Liver (tissue), 9 donors: Measurements from ENCODE around the gene SPATA13. TPM values are rescaled to one million over a fixed set of nuclear protein-coding genes. Genes with fewer than 3 reads are reported as not detected.
"Not testable (repeated sequence)": the region's sequence is repeated elsewhere in the genome, so short reads cannot be mapped to it uniquely, and the experiment has no call there.

ENCODE experiments used
- DNase-seq: peaks from one replicate; pipeline ENCODE4 v3.0.0-alpha.2; 2017; ENCODE audit warnings: low spot score
- H3K27ac ChIP-seq, 2 donors: one replicate each; pipeline ENCODE4 v1.7.0; 2013; ENCODE audit warnings: inconsistent platforms in 2 of 2, low read length in 2 of 2, control low read depth in 1 of 2, low read depth in 1 of 2, mild to moderate bottlenecking in 1 of 2
- H3K27me3 ChIP-seq, 4 donors: one replicate each; pipeline versions ENCODE4 v1.6.1 to v1.7.0; 2013; ENCODE audit warnings: low read length in 3 of 4, inconsistent platforms in 1 of 4, mild to moderate bottlenecking in 1 of 4, moderate library complexity in 1 of 4; ENCODE audit not compliant: control insufficient read depth in 4 of 4, insufficient read depth in 4 of 4
- H3K36me3 ChIP-seq, 4 donors: one replicate each; pipeline versions ENCODE4 v1.6.1 to v1.7.0; 2013; ENCODE audit warnings: low read length in 3 of 4, mild to moderate bottlenecking in 3 of 4, low read depth in 1 of 4, moderate library complexity in 1 of 4; ENCODE audit not compliant: control insufficient read depth in 4 of 4, insufficient read depth in 3 of 4
- H3K4me1 ChIP-seq, 4 donors: one replicate each; pipeline versions ENCODE4 v1.6.1 to v1.7.0; 2013; ENCODE audit warnings: low read length in 3 of 4, mild to moderate bottlenecking in 3 of 4, moderate library complexity in 1 of 4; ENCODE audit not compliant: control insufficient read depth in 4 of 4, insufficient read depth in 4 of 4
- H3K4me3 ChIP-seq, 3 donors: one replicate each; pipeline versions ENCODE4 v1.6.1 to v1.7.0; 2013; ENCODE audit warnings: low read length in 3 of 3, control low read depth in 1 of 3, low read depth in 1 of 3, mild to moderate bottlenecking in 1 of 3
- H3K9ac ChIP-seq, 2 donors: one replicate each; pipeline ENCODE4 v1.7.0; 2013; ENCODE audit warnings: low read length in 2 of 2, mild to moderate bottlenecking in 2 of 2, moderate library complexity in 2 of 2, control low read depth in 1 of 2, low read depth in 1 of 2
- H3K9me3 ChIP-seq, 4 donors: one replicate each; pipeline versions ENCODE4 v1.6.1 to v1.7.0; 2013; ENCODE audit warnings: low read length in 3 of 4; ENCODE audit not compliant: control insufficient read depth in 4 of 4
- FOXA2 ChIP-seq: IDR thresholded peaks from 2 replicates; pipeline ENCODE4 v1.6.1; 2016; ENCODE audit warnings: antibody characterized with exemption
- GABPA ChIP-seq, 2 donors: IDR thresholded peaks in 1 of 2; conservative IDR thresholded peaks in 1 of 2; 2 replicates each; pipeline ENCODE4 v1.6.1; 2016; ENCODE audit warnings: antibody characterized with exemption in 2 of 2, mild to moderate bottlenecking in 1 of 2, moderate library complexity in 1 of 2
- HNF4A ChIP-seq, 2 donors: conservative IDR thresholded peaks; 2 replicates each; pipeline ENCODE4 v1.6.1; 2016; ENCODE audit warnings: antibody characterized with exemption in 2 of 2, mild to moderate bottlenecking in 2 of 2
- HNF4G ChIP-seq: IDR thresholded peaks from 2 replicates; pipeline ENCODE4 v1.6.1; 2016; ENCODE audit warnings: antibody characterized with exemption
- JUND ChIP-seq, 2 donors: IDR thresholded peaks; 2 replicates each; pipeline ENCODE4 v1.6.1; 2016; ENCODE audit warnings: antibody characterized with exemption in 2 of 2
- NR2F2 ChIP-seq: IDR thresholded peaks from 2 replicates; pipeline ENCODE4 v1.6.1; 2016; ENCODE audit warnings: antibody characterized with exemption
- RAD21 ChIP-seq, 2 donors: IDR thresholded peaks; 2 replicates each; pipeline ENCODE4 v1.6.1; 2016; ENCODE audit warnings: antibody characterized with exemption in 2 of 2, mild to moderate bottlenecking in 2 of 2
- RXRA ChIP-seq, 2 donors: IDR thresholded peaks; 2 replicates each; pipeline ENCODE4 v1.6.1; 2017 to 2018; ENCODE audit warnings: antibody characterized with exemption in 2 of 2, mild to moderate bottlenecking in 1 of 2
- SP1 ChIP-seq: IDR thresholded peaks from 2 replicates; pipeline ENCODE4 v1.6.1; 2018; ENCODE audit warnings: antibody characterized with exemption, mild to moderate bottlenecking
- TAF1 ChIP-seq: conservative IDR thresholded peaks from 2 replicates; pipeline ENCODE4 v1.6.1; 2016; ENCODE audit warnings: antibody characterized with exemption, mild to moderate bottlenecking
- YY1 ChIP-seq: IDR thresholded peaks from 2 replicates; pipeline ENCODE4 v1.6.1; 2016; ENCODE audit warnings: antibody characterized with exemption, mild to moderate bottlenecking
- WGBS: extraction: QIAGEN DNeasy Blood & Tissue Kit; methylation state at CpG from one replicate; pipeline ENCODE4 v1.1.7; 2013; 5-methylcytosine and 5-hydroxymethylcytosine counted together
- polyA plus RNA-seq, 2 donors: library from polyadenylated mRNA; stranded (reverse) in 1 of 2; unstranded in 1 of 2; fragments of 200-250 nt in 1 of 2; fragments of >200 nt in 1 of 2; fragmentation: Nextera tagmentation in 1 of 2; extraction: Ambion mirVana in 1 of 2; gene quantifications; one replicate each; pipeline versions ENCODE4 v1.2.1 to v1.2.3, GENCODE V29; 2013 to 2015
- total RNA-seq, 2 donors: library from RNA; depleted of rRNA; stranded (reverse); fragments of >200 nt; gene quantifications; one replicate each; pipeline ENCODE4 v1.2.3, GENCODE V29; 2014
- TF ChIP-seq, protein P1 (sequence below): IDR thresholded peaks from 2 replicates; pipeline ENCODE4 v1.6.1; 2016; ENCODE audit warnings: antibody characterized with exemption
- TF ChIP-seq, protein P2 (sequence below): IDR thresholded peaks from 2 replicates; pipeline ENCODE4 v1.6.1; 2016; ENCODE audit warnings: antibody characterized with exemption
- TF ChIP-seq, protein P3 (sequence below): IDR thresholded peaks from 2 replicates; pipeline ENCODE4 v1.6.1; 2016; ENCODE audit warnings: antibody characterized with exemption
- TF ChIP-seq, protein P4 (sequence below): fragments of 150-350 bp; IDR thresholded peaks from 2 replicates; pipeline ENCODE4 v1.5.1; 2017; ENCODE audit warnings: improper control_type of control experiment, low read depth, low read length; ENCODE audit not compliant: missing input control
- TF ChIP-seq, protein P5 (sequence below): IDR thresholded peaks from 2 replicates; pipeline ENCODE4 v1.6.1; 2016; ENCODE audit warnings: antibody characterized with exemption, mild to moderate bottlenecking
- donor health status: healthy.
- donor health status: healthy.
- donor health status: healthy.
- donor health status: healthy.
- donor health status: healthy.

The SPATA13 gene
- total and polyA plus RNA-seq, 4 donors = 10.0 to 57.6 (median 20.4) TPM

DNA sequence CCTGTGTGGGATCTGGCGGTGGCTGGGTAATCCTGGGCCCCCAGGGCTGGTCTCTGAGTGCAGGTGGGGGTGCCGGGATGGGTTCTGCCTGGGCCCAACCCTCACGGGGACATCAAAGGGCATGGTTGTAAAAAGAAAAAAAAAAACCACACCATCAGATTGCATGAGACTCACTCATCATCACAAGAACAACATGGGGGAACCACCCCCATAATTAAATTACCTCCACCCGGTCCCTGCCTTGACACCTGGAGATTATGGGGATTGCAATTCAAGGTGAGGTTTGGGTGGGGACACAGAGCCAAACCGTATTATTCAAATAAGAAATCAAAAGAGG, 163.2 kb downstream of the SPATA13 start:
- 71% methylated on average over 5 of the region's 5 CpGs for WGBS
- no peaks in the 10 kb centered on the region for H3K36me3 ChIP-seq
- H3K9ac ChIP-seq = no peak overlapping the region
- H3K27ac ChIP-seq = no peak overlapping the region
- H3K27me3 ChIP-seq = no peaks in the 10 kb centered on the region
- TF ChIP-seq, protein P1, sequence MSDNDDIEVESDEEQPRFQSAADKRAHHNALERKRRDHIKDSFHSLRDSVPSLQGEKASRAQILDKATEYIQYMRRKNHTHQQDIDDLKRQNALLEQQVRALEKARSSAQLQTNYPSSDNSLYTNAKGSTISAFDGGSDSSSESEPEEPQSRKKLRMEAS = no peak
- TF ChIP-seq, protein P2, sequence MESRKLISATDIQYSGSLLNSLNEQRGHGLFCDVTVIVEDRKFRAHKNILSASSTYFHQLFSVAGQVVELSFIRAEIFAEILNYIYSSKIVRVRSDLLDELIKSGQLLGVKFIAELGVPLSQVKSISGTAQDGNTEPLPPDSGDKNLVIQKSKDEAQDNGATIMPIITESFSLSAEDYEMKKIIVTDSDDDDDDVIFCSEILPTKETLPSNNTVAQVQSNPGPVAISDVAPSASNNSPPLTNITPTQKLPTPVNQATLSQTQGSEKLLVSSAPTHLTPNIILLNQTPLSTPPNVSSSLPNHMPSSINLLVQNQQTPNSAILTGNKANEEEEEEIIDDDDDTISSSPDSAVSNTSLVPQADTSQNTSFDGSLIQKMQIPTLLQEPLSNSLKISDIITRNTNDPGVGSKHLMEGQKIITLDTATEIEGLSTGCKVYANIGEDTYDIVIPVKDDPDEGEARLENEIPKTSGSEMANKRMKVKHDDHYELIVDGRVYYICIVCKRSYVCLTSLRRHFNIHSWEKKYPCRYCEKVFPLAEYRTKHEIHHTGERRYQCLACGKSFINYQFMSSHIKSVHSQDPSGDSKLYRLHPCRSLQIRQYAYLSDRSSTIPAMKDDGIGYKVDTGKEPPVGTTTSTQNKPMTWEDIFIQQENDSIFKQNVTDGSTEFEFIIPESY = no peak
- TF ChIP-seq, protein P3, sequence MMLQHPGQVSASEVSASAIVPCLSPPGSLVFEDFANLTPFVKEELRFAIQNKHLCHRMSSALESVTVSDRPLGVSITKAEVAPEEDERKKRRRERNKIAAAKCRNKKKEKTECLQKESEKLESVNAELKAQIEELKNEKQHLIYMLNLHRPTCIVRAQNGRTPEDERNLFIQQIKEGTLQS = no peak
- TF ChIP-seq YY1 (no peak), HNF4G (no peak), GABPA (IDR thresholded peaks at IDR 0.05 in 1 of 2, conservative IDR thresholded peaks at IDR 0.05 in 1 of 2) (no peak), TAF1 (no peak), HNF4A (conservative IDR thresholded peaks at IDR 0.05) (no peak), SP1 (no peak)
- TF ChIP-seq, protein P4, sequence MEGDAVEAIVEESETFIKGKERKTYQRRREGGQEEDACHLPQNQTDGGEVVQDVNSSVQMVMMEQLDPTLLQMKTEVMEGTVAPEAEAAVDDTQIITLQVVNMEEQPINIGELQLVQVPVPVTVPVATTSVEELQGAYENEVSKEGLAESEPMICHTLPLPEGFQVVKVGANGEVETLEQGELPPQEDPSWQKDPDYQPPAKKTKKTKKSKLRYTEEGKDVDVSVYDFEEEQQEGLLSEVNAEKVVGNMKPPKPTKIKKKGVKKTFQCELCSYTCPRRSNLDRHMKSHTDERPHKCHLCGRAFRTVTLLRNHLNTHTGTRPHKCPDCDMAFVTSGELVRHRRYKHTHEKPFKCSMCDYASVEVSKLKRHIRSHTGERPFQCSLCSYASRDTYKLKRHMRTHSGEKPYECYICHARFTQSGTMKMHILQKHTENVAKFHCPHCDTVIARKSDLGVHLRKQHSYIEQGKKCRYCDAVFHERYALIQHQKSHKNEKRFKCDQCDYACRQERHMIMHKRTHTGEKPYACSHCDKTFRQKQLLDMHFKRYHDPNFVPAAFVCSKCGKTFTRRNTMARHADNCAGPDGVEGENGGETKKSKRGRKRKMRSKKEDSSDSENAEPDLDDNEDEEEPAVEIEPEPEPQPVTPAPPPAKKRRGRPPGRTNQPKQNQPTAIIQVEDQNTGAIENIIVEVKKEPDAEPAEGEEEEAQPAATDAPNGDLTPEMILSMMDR = no peak
- DNase-seq = no peak
- no peaks in the 10 kb centered on the region for H3K4me1 ChIP-seq
- no peak overlapping the region for H3K4me3 ChIP-seq
- H3K9me3 ChIP-seq = no peaks in the 10 kb centered on the region

DNA sequence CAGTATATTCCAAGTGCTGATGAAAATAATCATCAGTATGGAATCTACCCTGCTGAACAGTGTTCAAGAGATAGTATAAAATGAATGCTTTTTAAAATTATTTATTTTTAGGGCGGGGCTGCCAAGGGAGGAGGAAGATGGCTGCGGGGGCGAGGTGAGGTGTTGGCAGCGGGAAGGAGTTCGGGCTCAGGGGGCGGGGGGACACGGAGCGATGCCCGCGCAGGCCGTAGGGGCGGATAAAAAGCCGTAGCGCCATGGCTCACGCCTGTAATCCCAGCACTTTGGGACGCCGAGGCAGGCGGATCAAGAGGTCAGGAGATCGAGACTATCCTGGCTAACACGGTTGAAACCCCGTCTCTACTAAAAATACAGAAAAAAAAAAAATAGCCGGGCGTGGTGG, 167.1 kb downstream of the SPATA13 start:
- H3K27ac ChIP-seq = not testable (repeated sequence)
- WGBS = 66% methylated on average over 23 of the region's 23 CpGs

DNA sequence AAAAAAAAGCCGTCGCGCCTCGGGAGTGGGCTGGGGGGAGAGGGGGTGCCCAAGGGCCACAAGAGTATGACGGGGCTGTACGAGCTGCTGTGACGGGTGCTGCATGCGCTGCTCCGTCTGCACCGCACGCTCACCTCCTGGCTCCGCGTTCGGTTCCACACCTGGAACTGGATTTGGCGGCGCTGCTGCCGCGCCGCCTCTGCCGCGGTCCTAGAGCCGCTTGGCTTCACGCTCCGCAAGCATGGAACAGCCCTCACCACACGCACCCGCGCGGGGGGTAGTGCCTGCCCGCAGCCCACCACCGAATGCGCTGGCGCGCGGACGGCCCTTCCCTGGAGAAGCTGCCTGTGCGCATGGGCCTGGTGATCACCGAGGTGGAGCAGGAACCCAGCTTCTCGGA, 167.6 kb downstream of the SPATA13 start:
- no peak overlapping the region for H3K4me3 ChIP-seq
- TF ChIP-seq, protein P5, sequence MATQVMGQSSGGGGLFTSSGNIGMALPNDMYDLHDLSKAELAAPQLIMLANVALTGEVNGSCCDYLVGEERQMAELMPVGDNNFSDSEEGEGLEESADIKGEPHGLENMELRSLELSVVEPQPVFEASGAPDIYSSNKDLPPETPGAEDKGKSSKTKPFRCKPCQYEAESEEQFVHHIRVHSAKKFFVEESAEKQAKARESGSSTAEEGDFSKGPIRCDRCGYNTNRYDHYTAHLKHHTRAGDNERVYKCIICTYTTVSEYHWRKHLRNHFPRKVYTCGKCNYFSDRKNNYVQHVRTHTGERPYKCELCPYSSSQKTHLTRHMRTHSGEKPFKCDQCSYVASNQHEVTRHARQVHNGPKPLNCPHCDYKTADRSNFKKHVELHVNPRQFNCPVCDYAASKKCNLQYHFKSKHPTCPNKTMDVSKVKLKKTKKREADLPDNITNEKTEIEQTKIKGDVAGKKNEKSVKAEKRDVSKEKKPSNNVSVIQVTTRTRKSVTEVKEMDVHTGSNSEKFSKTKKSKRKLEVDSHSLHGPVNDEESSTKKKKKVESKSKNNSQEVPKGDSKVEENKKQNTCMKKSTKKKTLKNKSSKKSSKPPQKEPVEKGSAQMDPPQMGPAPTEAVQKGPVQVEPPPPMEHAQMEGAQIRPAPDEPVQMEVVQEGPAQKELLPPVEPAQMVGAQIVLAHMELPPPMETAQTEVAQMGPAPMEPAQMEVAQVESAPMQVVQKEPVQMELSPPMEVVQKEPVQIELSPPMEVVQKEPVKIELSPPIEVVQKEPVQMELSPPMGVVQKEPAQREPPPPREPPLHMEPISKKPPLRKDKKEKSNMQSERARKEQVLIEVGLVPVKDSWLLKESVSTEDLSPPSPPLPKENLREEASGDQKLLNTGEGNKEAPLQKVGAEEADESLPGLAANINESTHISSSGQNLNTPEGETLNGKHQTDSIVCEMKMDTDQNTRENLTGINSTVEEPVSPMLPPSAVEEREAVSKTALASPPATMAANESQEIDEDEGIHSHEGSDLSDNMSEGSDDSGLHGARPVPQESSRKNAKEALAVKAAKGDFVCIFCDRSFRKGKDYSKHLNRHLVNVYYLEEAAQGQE = no peak
- TF ChIP-seq NR2F2 (no peak), FOXA2 (no peak), JUND (IDR thresholded peaks at IDR 0.05) (no peak), RXRA (IDR thresholded peaks at IDR 0.05) (no peak), SP1 (no peak), RAD21 (IDR thresholded peaks at IDR 0.05) (no peak)
- TF ChIP-seq, protein P2 = no peak
- TF ChIP-seq, protein P3 = no peak
- TF ChIP-seq, protein P1 = no peak

More for the DNA sequence above, 167.1 kb downstream of the SPATA13 start:
- not testable (repeated sequence) for H3K9me3 ChIP-seq, H3K4me3 ChIP-seq, H3K9ac ChIP-seq, DNase-seq, H3K4me1 ChIP-seq, H3K27me3 ChIP-seq, H3K36me3 ChIP-seq

More for the DNA sequence above, 167.6 kb downstream of the SPATA13 start:
- Histone ChIP-seq H3K9ac (no peak overlapping the region), H3K27me3 (peaks cover 0 to 3% (median 0%) of the 10 kb centered on the region in 4 donors), H3K9me3 (no peaks in the 10 kb centered on the region), H3K4me1 (no peaks in the 10 kb centered on the region), H3K27ac (no peak overlapping the region), H3K36me3 (no peaks in the 10 kb centered on the region)
- 14% methylated on average over 36 of the region's 38 CpGs for WGBS
- DNase-seq = no peak
